Liver (tissue), 3 donors: ENCODE data around the gene FRAT1.

Source experiments
- CTCF ChIP-seq: fragments of 150-350 bp; IDR thresholded peaks from 2 replicates; pipeline ENCODE4 v1.5.1; 2017; ENCODE audit warnings: improper control_type of control experiment, low read depth, low read length; ENCODE audit not compliant: missing input control
- EGR1 ChIP-seq, 2 donors: IDR thresholded peaks; 2 replicates each; pipeline ENCODE4 v1.6.1; 2016 to 2018; ENCODE audit warnings: antibody characterized with exemption in 2 of 2, low read depth in 2 of 2
- FOXA1 ChIP-seq: IDR thresholded peaks from 2 replicates; pipeline ENCODE4 v1.6.1; 2016; ENCODE audit warnings: antibody characterized with exemption
- GABPA ChIP-seq, 2 donors: IDR thresholded peaks in 1 of 2; conservative IDR thresholded peaks in 1 of 2; 2 replicates each; pipeline ENCODE4 v1.6.1; 2016; ENCODE audit warnings: antibody characterized with exemption in 2 of 2, mild to moderate bottlenecking in 1 of 2, moderate library complexity in 1 of 2
- HNF4A ChIP-seq, 2 donors: conservative IDR thresholded peaks; 2 replicates each; pipeline ENCODE4 v1.6.1; 2016; ENCODE audit warnings: antibody characterized with exemption in 2 of 2, mild to moderate bottlenecking in 2 of 2
- MAX ChIP-seq: IDR thresholded peaks from 2 replicates; pipeline ENCODE4 v1.6.1; 2016; ENCODE audit warnings: antibody characterized with exemption
- RAD21 ChIP-seq, 2 donors: IDR thresholded peaks; 2 replicates each; pipeline ENCODE4 v1.6.1; 2016; ENCODE audit warnings: antibody characterized with exemption in 2 of 2, mild to moderate bottlenecking in 2 of 2
- REST ChIP-seq: IDR thresholded peaks from 2 replicates; pipeline ENCODE4 v1.6.1; 2016; ENCODE audit warnings: antibody characterized with exemption, mild to moderate bottlenecking
- SP1 ChIP-seq: IDR thresholded peaks from 2 replicates; pipeline ENCODE4 v1.6.1; 2018; ENCODE audit warnings: antibody characterized with exemption, mild to moderate bottlenecking
- YY1 ChIP-seq: IDR thresholded peaks from 2 replicates; pipeline ENCODE4 v1.6.1; 2016; ENCODE audit warnings: antibody characterized with exemption, mild to moderate bottlenecking
- donor health status: healthy.
- donor health status: healthy.

GRCh38 chr10:97291357-97292096 lies 27.5 kb upstream of the FRAT1 start:
- TF ChIP-seq REST = no peak
- TF ChIP-seq SP1 = no peak
- no peak for TF ChIP-seq CTCF
- TF ChIP-seq MAX = no peak
- no peak for TF ChIP-seq GABPA (IDR thresholded peaks at IDR 0.05 in 1 of 2, conservative IDR thresholded peaks at IDR 0.05 in 1 of 2)
- no peak for TF ChIP-seq YY1
- no peak for TF ChIP-seq FOXA1
- TF ChIP-seq EGR1 (IDR thresholded peaks at IDR 0.05; ENCODE audit: low read depth in 2 of 2) = no peak
- TF ChIP-seq HNF4A (conservative IDR thresholded peaks at IDR 0.05) = no peak
- no peak for TF ChIP-seq RAD21 (IDR thresholded peaks at IDR 0.05)
